Endothelial cell of umbilical vein (primary cell): ENCODE measurements around the gene FPR1. TPM values are rescaled to one million over a fixed set of nuclear protein-coding genes. Genes with fewer than 3 reads are reported as not detected.

Experiments
- BruUV-seq: library from RNA; stranded (reverse); fragments of 400-500 nt; replicated peaks from 2 replicates; lab custom pipeline; 2021; lab: Mats Ljungman, UMichigan
- CTCF ChIA-PET: fragments of 300-600, 350-600 bp; sonication (Branson Sonifier 250); formaldehyde crosslinking; loops from one replicate; lab custom pipeline; 2021; ENCODE audit warnings: antibody characterized with exemption, inconsistent platforms; lab: Charles Lee
- POLR2A ChIA-PET: fragments of 300-600, 350-600 bp; sonication (Branson Sonifier 250); formaldehyde crosslinking; loops from one replicate; lab custom pipeline; 2021; ENCODE audit warnings: antibody characterized with exemption, inconsistent platforms; lab: Charles Lee
- DNase-seq: peaks from one replicate; pipeline ENCODE4 v3.0.0-alpha.2; 2011; ENCODE audit warnings: low read depth, low spot score
- FAIRE-seq: peaks from 2 replicates; lab custom pipeline; 2011; peaks lifted over from hg19 to GRCh38; lab: Jason Lieb, UNC
- H2AFZ ChIP-seq: 2 replicates; pipeline ENCODE4 v1.6.0; 2012; ENCODE audit warnings: low read depth, low read length, control low read depth, inconsistent platforms
- H3K27ac ChIP-seq: 2 replicates; pipeline ENCODE4 v1.5.1; 2011; ENCODE audit warnings: low read depth, mild to moderate bottlenecking, control low read depth, low read length, moderate library complexity; ENCODE audit not compliant: insufficient read depth
- H3K27me3 ChIP-seq, 2 experiments: 2 replicates each; pipeline versions ENCODE4 v1.6.0 to v1.6.1; 2011; ENCODE audit warnings: low read length in 2 of 2, mixed read lengths in 1 of 2; ENCODE audit not compliant: control insufficient read depth in 2 of 2, insufficient read depth in 2 of 2
- H3K36me3 ChIP-seq, 2 experiments: 2 replicates in 1 of 2; 3 replicates in 1 of 2; pipeline ENCODE4 v1.5.1; 2011; ENCODE audit warnings: low read length in 2 of 2, mild to moderate bottlenecking in 1 of 2, moderate library complexity in 1 of 2; ENCODE audit not compliant: control insufficient read depth in 2 of 2, insufficient read depth in 2 of 2; ENCODE audit errors: extremely low read depth in 1 of 2
- H3K4me1 ChIP-seq: 3 replicates; pipeline ENCODE4 v1.5.1; 2011; ENCODE audit warnings: mild to moderate bottlenecking, low read length; ENCODE audit not compliant: control insufficient read depth, insufficient read depth; ENCODE audit errors: extremely low read depth
- H3K4me2 ChIP-seq: 2 replicates; pipeline ENCODE4 v1.6.1; 2011; ENCODE audit warnings: low read length, control low read depth, mixed read lengths; ENCODE audit not compliant: insufficient read depth
- H3K4me3 ChIP-seq, 3 experiments: fragments of 200-600 bp in 1 of 3; sonication (generic), shearing (Covaris generic) in 1 of 3; replicated peaks in 1 of 3; 2 replicates each; pipeline ENCODE4 v1.5.1; 2011 to 2016; ENCODE audit warnings: control low read depth in 3 of 3, low read length in 3 of 3, mild to moderate bottlenecking in 2 of 3, inconsistent platforms in 1 of 3, low read depth in 1 of 3, moderate library complexity in 1 of 3; ENCODE audit not compliant: insufficient read depth in 1 of 3
- H3K79me2 ChIP-seq: 2 replicates; pipeline ENCODE4 v1.6.0; 2012; ENCODE audit warnings: low read length, inconsistent platforms; ENCODE audit not compliant: control insufficient read depth, insufficient read depth
- H3K9ac ChIP-seq: replicated peaks from 2 replicates; pipeline ENCODE3; 2011; ENCODE audit warnings: low read length, control low read depth; ENCODE audit not compliant: insufficient read depth; ENCODE audit errors: extremely low read depth
- H3K9me1 ChIP-seq: replicated peaks from 3 replicates; pipeline ENCODE4 v1.6.0; 2011; ENCODE audit warnings: mild to moderate bottlenecking, low read length; ENCODE audit not compliant: control insufficient read depth, insufficient read depth; ENCODE audit errors: extremely low read depth
- H3K9me3 ChIP-seq: replicated peaks from 2 replicates; pipeline ENCODE4 v1.5.1; 2012; ENCODE audit warnings: low read length, inconsistent platforms; ENCODE audit not compliant: control insufficient read depth, insufficient read depth
- H4K20me1 ChIP-seq: replicated peaks from 2 replicates; pipeline ENCODE3; 2011; ENCODE audit warnings: mild to moderate bottlenecking, low read length; ENCODE audit not compliant: control insufficient read depth, insufficient read depth; ENCODE audit errors: extremely low read depth
- CTCF ChIP-seq, 2 donors: IDR thresholded peaks; 1 replicate in 1 of 2; 2 replicates in 1 of 2; pipeline ENCODE4 v1.5.1; 2011; ENCODE audit warnings: low read length in 2 of 2, mild to moderate bottlenecking in 2 of 2, moderate library complexity in 2 of 2, control low read depth in 1 of 2, inconsistent platforms in 1 of 2, low read depth in 1 of 2; ENCODE audit not compliant: insufficient read depth in 1 of 2; ENCODE audit errors: extremely low read depth in 1 of 2
- EZH2 ChIP-seq: IDR thresholded peaks from 2 replicates; pipeline ENCODE4 v1.6.1; 2012; ENCODE audit warnings: borderline replicate concordance, low read depth, mild to moderate bottlenecking, moderate library complexity, low read length, inconsistent platforms; ENCODE audit not compliant: severe bottlenecking
- FOS ChIP-seq: IDR thresholded peaks from 2 replicates; pipeline ENCODE4 v1.6.1; 2011; ENCODE audit warnings: mild to moderate bottlenecking, low read length, moderate library complexity, borderline replicate concordance; ENCODE audit not compliant: insufficient read depth
- GATA2 ChIP-seq: IDR thresholded peaks from 2 replicates; pipeline ENCODE4 v1.7.0; 2011; ENCODE audit warnings: low read depth, mild to moderate bottlenecking, moderate library complexity, mixed read lengths, low read length; ENCODE audit not compliant: insufficient read length, insufficient read depth
- JUN ChIP-seq: IDR thresholded peaks from 2 replicates; pipeline ENCODE4 v1.6.1; 2011; ENCODE audit warnings: borderline replicate concordance, low read depth; ENCODE audit not compliant: insufficient read length, insufficient read depth
- MAX ChIP-seq: IDR thresholded peaks from 2 replicates; pipeline ENCODE4 v1.6.1; 2011; ENCODE audit not compliant: insufficient read depth, insufficient read length
- MYC ChIP-seq: IDR thresholded peaks from one replicate; pipeline ENCODE4 v1.6.1; 2011; ENCODE audit warnings: mild to moderate bottlenecking, low read depth, low read length
- POLR2A ChIP-seq: IDR thresholded peaks from 2 replicates; pipeline ENCODE4 v1.6.1; 2012; ENCODE audit warnings: low read depth, mild to moderate bottlenecking, control low read depth, low read length
- POLR2AphosphoS5 ChIP-seq: IDR thresholded peaks from 2 replicates; pipeline ENCODE4 v1.6.1; 2012; ENCODE audit warnings: low read depth, mild to moderate bottlenecking, control low read depth, low read length, moderate library complexity; ENCODE audit not compliant: insufficient read depth
- dilution Hi-C: fragments of 300-500 bp; cut with MboI; formaldehyde crosslinking; loops from one replicate; pipeline ENCODE4 v1.15.0; 2019; ENCODE audit warnings: low sequenced_read_pairs; ENCODE audit not compliant: extremely low pct_ligation_motif_present
- intact Hi-C: fragments of 100-400 bp; cut with micrococcal nuclease; formaldehyde crosslinking; loops from one replicate; pipeline ENCODE4 v1.10.0; 2022
- polyA plus RNA-seq, 4 experiments: library from polyadenylated mRNA; depleted of rRNA in 3 of 4; stranded (reverse) in 3 of 4; unstranded in 1 of 4; fragments of >200 nt; gene quantifications; 2 replicates each; pipeline versions ENCODE4 v1.2.1 to v1.2.3, GENCODE V29; 2011 to 2012; ENCODE audit warnings: missing spikeins in 1 of 4
- total RNA-seq: library from RNA; stranded (reverse); gene quantifications from 2 replicates; pipeline ENCODE4 v1.2.3, GENCODE V29; 2021

The FPR1 gene
- total and polyA plus RNA-seq, 2 donors (not counting 3 experiments of a cell fraction or from before 2014, with no cell fraction given): not detected

- Histone ChIP-seq H3K9me3 (no peaks in the 10 kb centered on the region), H3K79me2 (no peaks in the 10 kb centered on the region), H3K9me1 (no peaks in the 10 kb centered on the region), H3K4me3 (no peak overlapping the region), H2AFZ (no peak overlapping the region), H3K4me1 (no peaks in the 10 kb centered on the region), H3K27me3 (peaks cover 6 to 17% of the 10 kb centered on the region in 2 experiments), H3K36me3 (no peaks in the 10 kb centered on the region), H4K20me1 (no peaks in the 10 kb centered on the region), H3K4me2 (no peak overlapping the region), H3K9ac (no peak overlapping the region), H3K27ac (no peak overlapping the region)
- no TSS peak for BruUV-seq
- DNase-seq (no peak), FAIRE-seq (no peak)
- TF ChIP-seq MYC: no peak
- no peak for TF ChIP-seq POLR2AphosphoS5
- no peak for TF ChIP-seq EZH2
- no peak for TF ChIP-seq GATA2
- no peak for TF ChIP-seq FOS
- TF ChIP-seq CTCF (IDR thresholded peaks at IDR 0.05; ENCODE audit: extremely low read depth in 1 of 2, insufficient read depth in 1 of 2, low read depth in 1 of 2, low read length in 2 of 2): no peak
- no peak for TF ChIP-seq JUN
- TF ChIP-seq MAX: no peak
- TF ChIP-seq POLR2A: no peak
- CTCF ChIA-PET: no interaction called here
- intact Hi-C loops (no loop called here), dilution Hi-C loops (no loop called here)
- POLR2A ChIA-PET: no interaction called here
Measured at GRCh38 chr19:51724543-51724942, 27.1 kb downstream of the FPR1 start.
